GM19468 (cell line): ENCODE data around the gene S100A6.

Experiments used
- ATAC-seq: cut with Tn5 transposase; IDR thresholded peaks from one replicate; pipeline ENCODE4 v1.9.1; 2021; ENCODE audit warnings: mild to moderate bottlenecking, moderate library complexity, moderate number of reproducible peaks; ENCODE audit not compliant: unreplicated experiment; ENCODE audit errors: extremely low read depth

The S100A6 gene

DNA sequence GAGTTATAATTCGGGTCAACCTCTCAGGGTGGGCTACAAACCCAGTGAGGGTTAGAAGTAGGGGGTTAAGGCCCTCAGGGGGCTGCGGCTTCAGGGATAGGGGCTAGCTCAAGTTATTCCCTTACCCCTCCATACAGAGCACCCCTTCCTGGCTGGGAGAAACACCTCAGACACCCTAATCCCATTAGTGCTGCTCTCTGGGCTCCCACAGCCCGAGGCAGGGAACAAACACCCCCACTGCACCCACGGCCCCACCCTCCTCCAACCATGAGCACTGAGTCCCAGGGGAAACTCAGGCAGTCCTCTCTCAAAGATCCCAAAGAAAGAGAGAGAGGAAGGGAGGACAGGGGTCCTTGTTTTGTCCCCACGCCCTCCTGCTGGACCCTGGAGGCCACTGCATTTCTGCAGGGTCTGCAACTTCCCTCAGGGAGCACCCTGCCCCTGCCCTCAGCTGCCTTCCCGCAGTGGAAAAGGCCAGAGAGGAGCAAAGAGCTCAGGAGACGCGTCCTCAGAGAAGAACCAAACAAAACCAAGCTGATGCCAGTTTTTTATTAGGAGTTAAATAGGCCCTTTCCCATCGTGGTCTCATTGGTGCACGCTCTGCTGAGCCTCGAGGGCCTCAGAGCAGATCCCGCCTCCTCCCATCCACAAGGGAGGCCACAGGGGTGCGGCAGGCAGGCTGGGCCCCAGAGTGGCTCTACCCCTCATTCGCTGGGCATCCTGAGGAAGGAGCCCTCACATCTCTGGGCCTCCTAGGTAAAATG, 11.2 kb upstream of the S100A6 start:
- no peak for ATAC-seq

DNA sequence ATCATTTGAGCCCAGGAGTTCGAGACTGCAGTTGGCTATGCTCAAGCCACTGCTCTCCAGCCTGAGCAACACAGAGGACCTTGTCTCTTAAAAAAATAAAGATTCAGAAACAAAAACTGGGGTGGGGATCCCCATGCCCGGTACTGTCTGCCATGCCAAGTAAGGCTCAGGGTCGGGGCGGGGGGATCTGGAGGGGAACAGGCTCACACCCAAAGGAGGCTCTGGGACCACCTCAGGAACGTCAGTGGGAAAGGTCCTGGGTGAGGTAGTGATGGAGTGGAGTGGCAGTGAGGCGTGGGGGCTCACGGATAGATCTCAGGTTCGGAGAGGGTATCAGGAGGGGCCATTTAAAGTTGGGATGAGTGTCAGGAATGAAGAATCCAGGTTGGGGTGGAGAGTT, 10.6 kb upstream of the S100A6 start:
- no peak for ATAC-seq

DNA sequence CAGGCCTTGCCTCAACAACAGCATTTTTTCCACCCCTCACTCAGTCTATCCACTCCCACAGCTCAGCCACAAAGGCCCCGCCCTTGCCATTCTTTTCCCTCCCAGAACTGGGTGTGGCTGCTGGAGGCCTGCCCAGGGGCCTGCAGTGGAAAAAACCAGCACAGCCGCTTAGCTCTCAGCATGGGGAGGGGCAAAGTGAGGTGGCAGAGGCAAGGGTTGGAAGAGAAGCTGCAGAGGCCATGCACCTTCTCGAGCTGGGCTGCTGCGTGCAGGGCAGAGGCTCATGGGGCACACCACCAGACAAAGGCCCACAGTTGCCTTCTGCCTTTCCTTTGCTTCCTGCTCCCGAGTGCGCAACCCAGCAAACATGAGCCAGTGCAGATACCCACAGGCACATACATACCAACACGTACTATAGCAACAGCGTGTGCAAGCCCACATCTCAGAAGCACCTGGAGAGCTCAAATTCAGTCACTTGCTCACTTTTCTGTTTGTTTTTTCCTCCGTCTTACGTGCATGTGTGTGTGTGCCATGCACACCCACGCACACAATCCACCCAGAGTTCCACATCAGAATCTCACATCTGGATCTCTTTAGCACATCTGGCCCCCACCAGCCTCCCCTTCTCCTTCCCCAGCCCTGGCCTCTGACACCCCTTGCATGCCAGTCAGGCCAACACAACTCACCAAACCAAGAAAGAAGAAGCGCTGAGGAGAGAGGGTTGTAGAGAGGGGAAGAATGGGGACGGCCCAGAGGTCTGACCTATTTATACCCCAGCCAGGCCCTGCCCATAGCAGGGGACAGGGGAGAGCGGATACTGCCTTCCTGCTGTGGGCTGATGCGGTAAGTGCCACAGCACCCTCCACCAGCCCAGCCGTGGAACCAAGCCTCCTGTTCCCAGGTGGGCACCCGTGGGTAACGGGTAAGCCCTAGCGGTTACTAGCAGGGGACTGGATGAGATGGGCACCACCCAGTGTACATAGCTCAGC, 9.6 kb upstream of the S100A6 start, which contains the start of gene S100A4:
S100A4 (minus strand) TSS at position 740 of the 989 bp plus-strand sequence. CDS start 1,012 bp downstream, outside the sequence.
- ATAC-seq, result no peak

DNA sequence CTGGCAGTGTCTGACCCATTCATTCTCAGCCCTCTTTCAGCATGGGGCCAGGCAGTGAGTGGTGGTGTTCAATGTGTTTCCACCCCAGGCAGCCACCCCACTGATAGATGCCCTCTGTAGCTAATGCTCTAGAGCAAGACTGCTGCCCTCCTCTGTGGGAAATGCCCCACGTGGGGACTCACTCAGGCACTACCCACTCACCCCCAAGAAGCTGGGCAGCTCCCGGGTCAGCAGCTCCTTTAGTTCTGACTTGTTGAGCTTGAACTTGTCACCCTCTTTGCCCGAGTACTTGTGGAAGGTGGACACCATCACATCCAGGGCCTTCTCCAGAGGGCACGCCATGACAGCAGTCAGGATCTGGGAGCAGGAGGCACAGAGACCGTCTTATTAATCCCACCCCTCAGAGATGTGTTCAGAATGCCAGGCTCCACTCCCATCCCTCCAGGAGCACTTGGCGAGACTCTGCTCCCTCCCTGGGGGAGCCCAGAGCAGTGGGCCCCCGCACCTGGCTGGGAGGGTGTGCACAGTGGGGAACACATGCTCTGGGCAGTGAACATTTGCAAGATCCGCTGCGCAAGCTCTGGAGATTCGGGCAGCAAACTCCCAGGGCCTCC, 8.8 kb upstream of the S100A6 start:
- ATAC-seq, result no peak

DNA sequence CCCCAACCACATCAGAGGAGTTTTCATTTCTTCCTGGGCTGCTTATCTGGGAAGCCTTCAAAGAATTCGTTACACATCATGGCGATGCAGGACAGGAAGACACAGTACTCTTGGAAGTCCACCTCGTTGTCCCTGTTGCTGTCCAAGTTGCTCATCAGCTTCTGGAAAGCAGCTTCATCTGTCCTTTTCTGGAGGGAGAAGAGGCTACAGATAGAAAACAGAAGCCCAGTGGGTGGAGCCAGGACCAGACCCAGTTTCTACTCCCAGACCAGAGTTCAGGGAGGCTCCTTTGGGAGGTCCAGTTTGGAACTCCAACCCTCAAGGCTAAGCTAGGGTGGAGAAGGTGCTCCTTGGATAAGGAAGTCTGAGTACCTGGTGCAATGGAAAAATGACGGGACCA, 7.9 kb upstream of the S100A6 start:
- ATAC-seq, result no peak

DNA sequence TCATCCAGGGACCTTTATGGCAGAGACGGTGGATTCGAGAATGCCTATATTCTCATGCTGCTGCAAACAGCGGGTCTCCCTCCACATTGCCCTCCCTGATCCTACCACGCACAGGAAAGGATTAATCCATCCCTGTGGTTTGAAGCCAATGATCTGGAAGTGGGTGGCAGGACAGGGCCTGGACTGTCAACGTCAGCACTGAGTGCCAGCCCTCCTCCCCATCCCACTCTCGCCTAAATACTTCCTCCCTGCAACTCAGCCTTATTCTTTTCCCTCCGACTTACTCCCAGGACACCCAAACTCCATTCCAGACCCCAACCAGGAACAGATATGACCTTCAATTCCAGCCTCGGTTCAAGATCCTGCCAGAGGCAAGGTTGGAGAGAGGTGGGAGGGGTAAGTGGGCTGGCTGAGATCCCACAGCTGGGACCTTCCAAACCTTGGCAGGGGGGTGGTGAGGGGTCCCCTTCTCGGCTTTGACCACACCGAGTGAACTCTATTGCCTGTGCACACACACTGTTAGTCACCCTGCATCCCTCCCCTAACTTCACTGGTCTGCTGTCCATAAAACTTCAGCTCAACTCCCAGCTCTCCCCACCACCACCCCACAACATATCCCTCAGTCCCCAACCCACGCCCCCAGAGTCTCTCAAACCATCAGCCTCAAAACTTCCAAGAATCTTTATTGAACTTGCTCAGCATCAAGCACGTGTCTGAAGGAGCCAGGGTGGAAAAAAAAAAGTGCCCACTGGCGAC, 7.3 kb upstream of the S100A6 start:
- no peak for ATAC-seq

DNA sequence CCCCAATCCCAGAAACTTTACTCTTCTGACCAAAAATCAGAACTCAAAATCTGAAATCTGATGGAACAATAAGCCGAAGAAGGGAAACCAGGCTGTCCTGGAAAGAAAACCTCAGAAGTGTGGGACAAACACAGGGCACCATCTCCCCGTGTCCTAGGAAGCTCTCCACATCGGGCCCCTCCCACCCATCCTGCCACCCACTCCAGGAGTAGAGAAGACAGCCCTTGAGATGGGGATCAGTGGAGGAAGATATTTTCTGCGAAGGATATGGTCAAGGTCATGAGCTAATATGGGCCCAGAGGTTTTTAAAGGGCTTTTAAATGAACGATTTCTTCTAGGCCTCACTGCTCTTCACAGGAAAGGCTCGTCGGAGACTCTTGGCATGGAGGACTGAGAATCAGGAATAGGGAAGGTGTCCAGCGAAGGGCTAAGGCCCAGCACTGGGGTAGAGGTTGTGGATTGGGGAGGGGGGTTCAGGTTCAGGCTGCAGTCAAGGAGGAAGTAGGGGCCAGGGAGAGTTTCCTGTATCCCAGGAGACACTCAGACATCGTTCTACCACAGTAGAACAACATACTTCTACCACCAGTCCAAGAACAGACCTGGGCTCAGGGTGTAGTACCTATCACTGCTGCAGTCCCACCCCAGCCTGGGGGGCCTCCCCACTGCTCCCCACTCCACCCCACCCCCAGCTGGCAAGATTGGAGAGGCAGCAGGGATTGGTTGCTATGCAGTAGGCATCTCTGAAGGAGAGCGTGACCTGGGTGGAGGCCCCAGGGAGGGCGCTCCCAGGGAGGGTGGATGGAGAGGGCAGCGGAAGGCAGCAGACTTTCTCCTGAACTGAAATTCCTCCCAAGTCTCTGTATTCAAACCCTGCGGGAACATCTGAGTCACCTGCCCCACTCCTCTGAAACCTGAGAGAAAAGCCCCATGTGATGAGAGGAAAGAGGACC, 6.1 kb upstream of the S100A6 start:
- no peak for ATAC-seq

DNA sequence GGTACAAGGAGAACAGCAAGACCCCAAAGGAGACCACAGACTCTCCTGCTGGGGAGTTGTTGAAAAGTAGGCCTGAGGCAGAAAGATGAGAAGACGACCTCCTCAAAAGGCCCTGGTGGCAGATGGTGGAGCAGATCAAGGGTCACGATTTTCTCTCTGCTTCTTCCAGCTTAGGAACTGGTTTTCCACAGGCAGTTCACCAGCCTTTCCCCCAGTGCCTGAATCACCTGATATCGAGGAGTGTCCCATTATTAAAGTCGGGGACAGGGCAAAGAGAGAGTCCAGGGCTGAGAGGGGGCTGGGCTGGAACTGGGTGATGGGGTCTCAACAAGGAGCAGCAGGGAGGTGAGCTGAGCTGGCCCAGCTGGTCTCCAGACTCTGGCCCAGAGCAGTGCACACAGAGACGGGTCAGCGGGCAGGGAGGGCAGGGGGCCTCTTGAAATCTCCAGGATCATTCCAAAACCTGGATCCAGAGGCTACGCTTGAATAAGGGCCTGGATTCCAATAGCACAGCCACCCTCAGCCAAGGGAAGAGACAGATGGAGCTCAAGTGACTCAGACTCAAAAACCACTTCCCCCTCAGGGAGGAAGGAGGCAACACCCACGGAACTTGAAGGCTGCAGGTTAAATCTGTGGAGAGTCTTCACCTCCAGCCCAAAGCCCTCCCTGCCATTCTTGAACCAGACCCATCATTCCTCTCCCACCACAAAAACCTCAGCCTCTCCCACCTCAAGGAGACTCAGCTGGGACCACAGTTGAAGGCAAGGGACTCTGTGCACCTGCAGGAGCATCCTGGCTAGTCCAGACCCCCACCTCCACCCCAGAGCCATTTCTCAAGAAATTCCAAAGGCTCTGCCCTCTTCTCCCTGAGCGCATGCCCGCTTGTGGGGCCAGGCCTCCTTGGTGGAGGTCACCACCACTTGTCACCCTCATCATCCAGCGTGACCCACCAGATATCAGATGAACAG, 4.9 kb upstream of the S100A6 start, which contains the start of gene S100A5:
S100A5 (minus strand) TSS at position 541 of the 968 bp plus-strand sequence. CDS start 743 bp downstream, outside the sequence.
- ATAC-seq, result no peak

DNA sequence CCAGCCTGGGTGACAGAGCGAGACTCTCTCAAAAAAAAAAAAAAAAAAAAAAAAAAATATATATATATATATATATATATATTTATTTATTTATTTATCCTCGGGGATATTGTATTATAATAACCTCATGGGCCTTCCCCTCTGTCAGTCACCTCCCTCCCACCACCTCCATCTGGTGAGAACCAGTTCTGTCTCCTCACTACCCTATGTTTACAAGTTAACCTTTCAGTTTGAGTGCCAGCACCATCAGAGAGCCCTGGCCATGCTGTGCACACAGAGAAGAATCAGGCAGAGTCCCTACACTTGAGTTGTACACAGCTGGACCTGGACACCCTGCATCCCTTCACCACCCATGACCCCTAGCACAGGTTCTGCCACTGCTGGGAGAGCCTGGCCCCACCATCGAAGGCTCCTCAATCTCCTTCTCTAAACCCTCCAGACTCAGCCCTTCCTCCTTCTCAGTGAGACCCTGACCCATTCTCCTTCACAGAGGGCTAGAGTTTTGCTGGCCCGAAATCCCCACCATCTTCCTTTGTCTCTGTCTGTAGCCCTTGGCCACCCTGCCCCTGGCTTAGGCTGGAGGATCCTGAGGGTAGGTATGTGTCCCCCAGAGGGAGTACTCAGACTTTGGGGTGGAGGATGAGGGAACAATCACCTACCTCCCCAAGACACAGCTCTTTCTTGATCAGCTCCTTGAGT, 3.8 kb upstream of the S100A6 start:
- ATAC-seq, result no peak

DNA sequence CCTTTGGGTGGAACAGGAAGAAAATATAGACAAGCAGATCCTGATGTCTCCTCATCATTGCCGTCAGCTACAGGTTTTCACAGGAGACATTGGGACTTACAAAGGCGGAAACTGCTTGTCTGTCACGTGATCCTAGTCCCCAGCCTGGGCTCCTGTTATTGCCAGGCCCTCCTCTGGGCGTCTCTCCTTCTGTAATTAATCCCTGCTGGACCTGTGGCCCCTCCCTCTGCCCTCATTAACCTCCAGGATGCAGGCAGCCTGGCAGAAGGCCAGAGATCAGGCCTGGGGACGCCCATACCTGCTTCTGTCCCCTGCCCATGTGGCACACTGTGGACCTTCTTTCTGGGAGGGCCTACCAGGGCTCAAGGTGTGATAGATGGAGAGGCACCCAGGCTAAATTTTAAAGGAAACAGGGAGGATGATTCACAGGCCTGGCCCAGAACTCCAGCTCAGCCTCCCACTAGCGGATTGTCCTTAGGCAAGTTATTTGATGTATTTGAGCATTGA, 2.6 kb upstream of the S100A6 start:
- ATAC-seq, result no peak

DNA sequence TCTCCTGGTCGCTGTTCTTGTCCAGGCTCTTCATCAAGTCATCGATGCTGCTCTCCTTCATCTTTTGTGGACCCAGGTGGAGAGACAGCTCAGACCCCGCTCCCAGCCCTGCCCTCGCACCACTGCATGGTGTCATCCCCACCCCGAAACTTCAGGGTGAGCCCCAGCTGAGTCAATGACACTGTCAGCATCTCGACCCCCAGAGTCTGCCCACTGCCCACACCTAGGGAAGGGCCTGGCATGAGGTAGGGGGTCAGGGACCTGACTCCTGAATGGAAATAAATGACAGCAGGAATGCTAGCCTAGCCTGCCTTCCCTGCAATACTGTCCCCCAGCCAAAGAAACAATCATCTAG, 1.6 kb upstream of the S100A6 start:
- no peak for ATAC-seq

DNA sequence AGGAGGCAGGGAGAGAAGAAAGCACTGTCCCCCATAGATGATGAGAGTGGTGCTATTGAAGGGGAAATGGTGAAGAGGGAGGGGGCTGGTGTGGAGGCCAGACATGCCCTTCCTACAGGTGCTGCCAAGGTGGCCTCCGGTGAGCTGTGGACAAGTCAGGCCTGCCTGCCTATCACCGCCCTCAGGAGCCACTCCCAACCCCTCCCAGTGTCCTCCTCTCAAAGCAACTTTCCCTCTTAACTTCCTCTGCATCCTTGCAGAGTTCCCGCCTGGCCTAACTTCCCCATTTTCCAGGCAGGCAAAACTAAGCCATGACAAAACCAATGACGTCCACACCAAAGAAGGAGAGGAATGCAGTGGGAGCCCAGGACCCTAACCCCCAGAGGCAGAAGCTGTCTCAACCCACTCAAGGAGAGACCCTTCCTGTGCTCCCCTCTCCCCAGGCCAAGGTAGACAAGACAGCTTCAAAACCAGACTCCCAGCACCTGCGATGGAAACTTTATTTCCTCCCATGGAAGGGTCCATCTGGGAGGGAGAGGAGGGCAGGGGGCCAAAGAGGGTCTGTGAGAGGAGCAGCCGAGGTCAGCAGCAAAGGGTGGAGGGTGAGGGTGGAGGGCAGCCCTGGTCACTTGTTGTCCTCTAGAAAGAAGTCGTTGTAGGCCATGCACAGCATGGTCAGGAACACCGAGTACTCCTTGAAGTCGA, 1.0 kb upstream of the S100A6 start:
- ATAC-seq, result no peak

DNA sequence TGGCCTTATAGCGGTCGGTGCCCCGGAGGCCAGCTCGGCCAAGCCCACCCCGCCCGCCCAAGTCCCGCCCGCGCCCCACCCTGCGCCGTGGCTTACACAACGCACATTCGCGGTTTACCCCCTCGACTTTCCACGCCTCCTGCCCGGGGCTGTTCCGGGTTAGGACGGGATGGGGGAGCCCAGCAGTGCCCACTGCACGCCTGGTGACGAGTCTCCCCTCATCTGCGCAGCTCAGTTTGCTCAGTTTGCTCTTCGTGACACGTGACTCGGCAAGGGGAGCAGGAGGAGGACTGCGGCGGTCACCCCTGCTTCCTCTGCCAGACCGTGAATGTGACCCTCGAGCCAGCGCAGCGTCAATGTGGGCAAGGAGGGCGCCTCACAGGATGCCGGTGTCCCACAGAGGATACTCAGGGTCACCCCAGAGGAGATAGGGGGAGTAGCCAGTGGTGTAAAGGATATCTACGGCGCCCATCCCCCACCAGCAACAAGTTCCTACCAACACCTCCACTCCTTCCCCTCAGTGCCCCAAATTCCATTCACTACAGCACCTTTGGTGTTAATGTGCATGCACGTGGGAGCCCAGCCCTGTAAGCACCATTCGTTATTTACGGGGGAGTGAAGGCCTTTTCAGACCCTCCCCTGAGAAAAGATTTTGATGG, 350 bp upstream of the S100A6 start:
- ATAC-seq, result no peak

DNA sequence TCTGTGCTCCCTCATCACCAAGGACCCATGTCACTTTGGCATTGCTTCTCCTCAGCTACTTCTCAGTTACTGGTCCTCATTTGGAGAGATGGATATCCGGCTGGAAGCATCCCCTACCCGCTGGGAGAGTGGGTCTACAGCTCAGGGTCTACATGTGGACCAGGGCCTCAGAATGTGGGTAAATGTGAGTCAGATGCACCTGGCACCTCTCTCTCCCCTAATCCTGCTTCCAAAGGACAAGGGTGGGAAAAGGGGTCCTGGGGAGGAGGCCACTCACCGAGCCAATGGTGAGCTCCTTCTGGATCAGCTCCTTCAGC, 908 bp downstream of the S100A6 start:
- no peak for ATAC-seq

DNA sequence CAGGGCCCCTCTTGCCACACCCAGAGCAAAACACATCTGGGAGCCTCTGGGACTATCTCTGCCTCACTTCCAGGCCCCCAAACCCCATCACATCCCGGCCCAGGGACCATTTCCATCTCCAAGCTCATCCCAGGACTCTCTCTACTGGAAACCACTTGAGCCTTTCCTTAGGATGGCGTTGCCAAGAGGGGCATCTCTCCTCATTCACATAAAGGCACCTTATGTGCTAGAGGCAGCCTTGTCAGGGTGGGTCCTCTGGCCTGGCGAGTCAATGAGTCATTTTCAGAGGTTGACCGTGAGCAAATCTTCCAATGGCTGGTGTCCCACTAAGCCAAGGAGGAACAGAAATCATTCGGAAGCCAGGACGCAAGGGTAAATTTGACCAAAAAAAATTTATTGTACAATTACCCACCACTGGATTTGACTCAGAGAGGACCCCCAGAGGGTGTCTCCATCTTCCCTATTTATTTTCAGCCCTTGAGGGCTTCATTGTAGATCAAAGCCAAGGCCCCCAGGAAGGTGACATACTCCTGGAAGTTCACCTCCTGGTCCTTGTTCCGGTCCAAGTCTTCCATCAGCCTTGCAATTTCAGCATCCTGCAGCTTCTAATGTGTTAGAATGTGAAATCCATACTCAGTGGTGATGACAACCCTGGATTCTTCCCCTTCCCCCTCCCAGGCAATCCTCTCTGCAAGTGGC, 1.4 kb downstream of the S100A6 start:
- no peak for ATAC-seq
